ENCODE data around the gene IMP4.
"Not testable (repeated sequence)": the region's sequence is repeated elsewhere in the genome, so short reads cannot be mapped to it uniquely, and the experiment has no call there.

Gene IMP4

GRCh38 chr2:130342533-130343275, at the start of gene IMP4:
Gene IMP4 (plus strand): TSS chr2:130342897. CDS start chr2:130342933, 36 bp downstream.
- peak within 1 kb of the TSS; percentile 87 for H3K4me3 ChIP-seq (ENCODE audit: low read depth, low read length)
- DNase-seq (ENCODE audit: low read depth) = peak; percentile 98

DNA sequence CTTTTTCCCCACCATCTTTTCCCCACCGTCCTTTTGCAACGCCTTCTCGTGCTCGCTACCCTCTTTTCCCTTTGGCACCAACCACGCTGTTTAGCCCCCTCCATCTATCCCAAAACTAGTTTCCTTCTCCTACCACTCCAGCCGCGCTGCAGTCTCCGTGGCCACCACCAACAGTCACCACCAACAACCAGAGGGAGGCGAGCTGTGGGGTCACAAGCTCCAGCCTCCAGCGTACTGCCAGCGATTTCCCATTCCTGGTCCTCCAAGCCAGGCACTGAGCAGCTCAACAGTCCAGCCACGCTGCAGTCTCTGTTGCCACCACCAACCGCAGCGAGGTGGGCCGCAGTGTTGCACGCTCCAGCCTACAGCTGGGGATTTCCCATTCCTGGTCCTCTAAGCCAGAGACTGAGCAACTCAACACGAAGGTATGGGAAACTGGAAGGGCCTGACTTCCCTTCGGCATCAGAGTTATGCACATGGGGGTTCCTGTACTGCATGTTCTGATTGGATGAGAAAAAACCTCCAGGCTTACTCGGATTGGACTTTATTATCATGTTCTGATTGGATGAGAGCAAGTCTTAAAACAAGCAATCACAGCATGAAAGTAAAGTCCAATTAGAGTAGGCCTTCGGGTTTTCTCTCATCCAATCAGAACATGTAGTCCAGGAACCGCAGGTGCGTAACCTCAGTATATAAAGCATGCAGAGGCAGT, 42.3 kb upstream of the IMP4 start:
- no peak for DNase-seq (ENCODE audit: low read depth)
- no peak overlapping the region for H3K4me3 ChIP-seq (ENCODE audit: low read depth, low read length)

DNA sequence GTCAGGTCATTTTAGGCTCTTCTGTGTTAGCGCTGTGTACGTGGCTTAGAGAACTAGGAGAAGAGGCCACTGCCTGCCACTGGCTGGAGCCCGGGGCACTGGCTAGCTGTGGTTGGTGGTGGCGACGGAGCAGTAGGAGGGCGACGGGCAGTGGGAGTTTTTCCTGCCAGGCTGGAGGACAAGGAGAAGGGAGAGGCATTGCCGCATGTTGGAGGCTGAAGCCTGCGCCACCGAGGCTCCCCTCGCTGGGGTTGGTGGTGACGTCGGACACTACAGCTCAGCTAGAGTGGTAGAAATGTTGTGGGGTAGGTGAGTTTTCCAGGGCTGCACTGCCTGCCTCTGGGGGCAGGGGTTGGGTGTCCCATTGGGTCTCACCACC, 41.7 kb upstream of the IMP4 start:
- H3K4me3 ChIP-seq (ENCODE audit: low read depth, low read length) = no peak overlapping the region
- no peak for DNase-seq (ENCODE audit: low read depth)

DNA sequence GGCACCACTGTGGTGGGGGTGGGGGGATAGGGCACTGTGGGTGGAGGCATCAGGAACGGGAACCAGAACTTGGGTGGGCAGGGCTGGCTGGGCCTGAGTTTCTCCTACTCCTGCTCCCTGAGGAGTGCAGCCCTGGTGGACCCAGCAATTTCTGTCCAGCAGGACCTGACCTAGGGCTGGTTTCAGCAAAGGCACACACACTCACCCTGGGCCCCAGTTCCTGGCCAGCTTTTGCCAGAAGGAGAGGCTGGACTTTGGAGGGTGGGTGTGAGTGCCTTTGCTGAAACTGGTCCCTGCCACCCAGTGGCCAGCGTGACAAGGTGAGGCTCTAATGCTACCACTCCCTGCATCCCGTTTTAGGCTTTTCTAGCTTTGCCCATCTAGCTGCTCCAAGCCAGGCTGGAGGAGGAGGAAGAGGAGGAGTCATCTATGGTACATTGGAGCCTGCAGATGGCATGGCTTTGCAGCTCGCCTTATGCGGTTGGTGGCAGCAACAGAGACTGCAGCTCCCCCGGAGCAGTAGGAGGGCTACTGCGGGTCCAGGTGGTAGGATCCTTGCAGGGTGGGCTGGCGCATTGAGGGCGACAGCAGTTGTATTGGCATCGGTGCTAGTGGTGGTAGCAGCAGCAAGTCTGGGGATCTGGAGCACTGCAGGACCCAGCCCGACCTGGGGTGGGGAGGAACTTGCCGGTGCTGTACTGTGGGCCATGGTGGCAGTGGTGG, 40.4 kb upstream of the IMP4 start:
- no peak for DNase-seq (ENCODE audit: low read depth)
- no peak overlapping the region for H3K4me3 ChIP-seq (ENCODE audit: low read depth, low read length)

DNA sequence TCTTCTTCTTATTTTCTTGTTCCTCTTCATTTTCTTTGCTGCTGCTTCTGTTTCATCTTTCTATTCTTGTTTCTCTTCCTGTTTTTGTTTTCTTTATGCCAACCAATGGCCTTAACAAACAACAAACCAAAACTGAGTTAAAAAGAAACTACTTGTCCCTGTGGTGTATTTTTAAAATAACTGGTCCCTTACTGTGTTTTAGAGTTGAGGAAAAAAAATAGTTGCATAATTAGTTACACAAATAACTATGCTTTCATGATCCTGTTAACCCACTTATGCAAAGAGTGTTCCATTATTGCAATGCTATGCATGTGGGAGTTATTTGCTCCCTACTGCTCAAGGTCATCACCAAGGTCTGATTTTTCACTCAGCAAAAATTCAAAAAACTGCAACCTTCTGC, 39.5 kb upstream of the IMP4 start:
- H3K4me3 ChIP-seq (ENCODE audit: low read depth, low read length) = no peak overlapping the region
- no peak for DNase-seq (ENCODE audit: low read depth)

DNA sequence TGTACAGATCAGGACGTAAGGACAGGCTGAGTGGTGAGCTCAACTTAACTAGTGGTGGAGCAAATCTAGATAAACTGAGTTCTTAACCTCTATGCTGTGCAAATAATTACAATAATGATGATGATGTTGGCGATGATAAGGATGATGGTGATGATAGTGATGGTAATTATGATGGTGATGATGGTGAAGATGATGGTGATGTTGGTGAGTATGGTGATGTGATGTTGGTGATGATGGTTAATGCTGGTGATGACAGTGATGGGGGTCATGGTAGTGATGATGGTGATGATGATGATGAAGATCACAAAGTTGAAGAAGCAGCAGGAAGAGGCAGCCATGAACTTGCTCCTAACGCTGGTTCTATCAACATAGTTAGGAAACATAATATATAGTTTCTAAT, 38.0 kb upstream of the IMP4 start:
- no peak for DNase-seq (ENCODE audit: low read depth)
- H3K4me3 ChIP-seq (ENCODE audit: low read depth, low read length) = no peak overlapping the region

DNA sequence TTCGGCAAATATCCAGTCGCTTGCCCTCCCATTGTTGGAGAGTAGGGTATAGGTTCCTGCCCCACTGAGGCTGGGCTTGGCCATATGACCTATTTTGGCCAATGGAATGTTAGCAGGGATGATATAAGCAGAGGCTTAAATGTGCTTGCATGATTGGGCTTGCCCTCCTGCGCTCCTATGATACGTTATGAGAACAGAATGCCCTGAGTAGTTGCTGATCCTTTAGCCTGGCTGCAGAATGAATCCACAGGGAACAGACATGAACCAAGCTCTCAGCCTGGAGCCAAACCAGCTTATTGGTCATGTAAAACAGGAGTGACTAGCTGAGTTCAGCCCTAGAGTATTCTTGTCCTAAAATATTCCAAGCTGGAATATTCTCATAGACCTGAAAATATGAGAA, 34.8 kb upstream of the IMP4 start:
- no peak overlapping the region for H3K4me3 ChIP-seq (ENCODE audit: low read depth, low read length)
- no peak for DNase-seq (ENCODE audit: low read depth)

- DNase-seq (ENCODE audit: low read depth) = no peak
- no peak overlapping the region for H3K4me3 ChIP-seq (ENCODE audit: low read depth, low read length)
Observed at GRCh38 chr2:130310881-130311280, 31.8 kb upstream of the IMP4 start.

DNA sequence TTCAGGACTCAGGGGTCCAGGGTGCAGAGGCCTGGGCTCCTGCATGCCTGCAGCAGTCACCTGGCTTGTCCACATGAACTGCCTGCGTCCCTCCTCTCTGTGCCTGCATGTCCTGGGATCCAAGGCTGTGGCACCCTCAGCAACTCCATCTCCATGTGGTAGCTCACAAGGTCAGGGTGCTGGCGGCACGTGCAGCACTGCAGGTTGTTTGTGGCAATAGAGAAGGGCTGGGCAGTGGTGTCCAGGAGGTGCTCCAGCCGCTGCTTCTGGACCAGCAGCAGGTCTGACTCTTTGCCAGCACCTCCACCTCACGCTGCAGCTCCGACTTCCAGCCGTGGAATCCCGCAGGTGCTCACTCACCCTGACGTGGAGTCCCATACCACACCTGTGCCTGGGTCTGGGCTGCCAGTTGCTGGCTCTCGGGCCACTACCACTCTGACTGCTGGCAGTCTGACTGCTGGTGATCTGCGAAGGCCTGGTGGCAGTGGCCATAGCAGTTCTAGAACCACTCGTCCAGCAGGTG, 28.8 kb upstream of the IMP4 start:
- no peak for DNase-seq (ENCODE audit: low read depth)
- no peak overlapping the region for H3K4me3 ChIP-seq (ENCODE audit: low read depth, low read length)

DNA sequence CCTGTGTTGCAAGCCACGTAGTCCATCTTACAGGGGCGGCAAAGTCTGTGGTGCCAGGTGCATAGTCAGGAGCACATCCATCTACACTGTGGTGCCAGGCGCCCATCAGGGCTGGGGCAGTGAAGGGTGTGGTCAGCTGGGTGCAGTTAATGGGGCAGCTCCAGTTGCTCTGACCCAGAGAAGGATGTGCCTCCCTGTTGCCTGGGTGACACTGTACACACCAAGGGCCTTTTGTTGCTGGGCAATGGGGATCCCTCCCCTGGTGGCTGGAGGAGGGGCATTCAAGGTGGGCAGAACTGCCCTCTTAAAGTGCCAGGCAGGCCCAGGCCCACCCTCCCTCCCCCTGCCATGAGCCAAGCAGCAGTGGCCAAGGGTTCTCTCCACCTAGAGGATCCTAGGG, 28.3 kb upstream of the IMP4 start:
- no peak overlapping the region for H3K4me3 ChIP-seq (ENCODE audit: low read depth, low read length)
- no peak for DNase-seq (ENCODE audit: low read depth)

DNA sequence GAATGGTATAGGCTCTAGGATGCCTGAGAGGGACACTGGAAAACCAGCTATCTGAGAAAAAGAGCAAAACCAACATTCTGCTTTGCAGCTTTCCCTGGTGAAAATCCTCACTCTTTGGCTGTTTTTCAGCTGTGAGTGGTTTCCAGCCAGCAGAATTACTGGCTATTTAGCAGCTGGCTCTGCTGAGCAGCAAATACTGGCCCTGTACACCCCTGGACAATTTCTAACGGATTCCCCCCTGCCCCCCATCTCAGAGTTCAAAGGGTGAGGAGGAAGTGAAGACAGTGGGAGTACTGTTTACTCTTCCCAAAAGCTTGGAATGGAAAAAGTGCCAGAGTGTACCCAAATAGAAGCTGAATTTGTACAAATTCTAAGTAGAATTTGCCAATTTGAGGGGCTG, 26.1 kb upstream of the IMP4 start:
- H3K4me3 ChIP-seq (ENCODE audit: low read depth, low read length) = no peak overlapping the region
- DNase-seq (ENCODE audit: low read depth) = no peak

- DNase-seq (ENCODE audit: low read depth) = no peak
- no peak overlapping the region for H3K4me3 ChIP-seq (ENCODE audit: low read depth, low read length)
Observed at GRCh38 chr2:130318906-130319305, 23.8 kb upstream of the IMP4 start.

- no peak for DNase-seq (ENCODE audit: low read depth)
- no peak overlapping the region for H3K4me3 ChIP-seq (ENCODE audit: low read depth, low read length)
Observed at GRCh38 chr2:130319536-130319935, 23.2 kb upstream of the IMP4 start.

DNA sequence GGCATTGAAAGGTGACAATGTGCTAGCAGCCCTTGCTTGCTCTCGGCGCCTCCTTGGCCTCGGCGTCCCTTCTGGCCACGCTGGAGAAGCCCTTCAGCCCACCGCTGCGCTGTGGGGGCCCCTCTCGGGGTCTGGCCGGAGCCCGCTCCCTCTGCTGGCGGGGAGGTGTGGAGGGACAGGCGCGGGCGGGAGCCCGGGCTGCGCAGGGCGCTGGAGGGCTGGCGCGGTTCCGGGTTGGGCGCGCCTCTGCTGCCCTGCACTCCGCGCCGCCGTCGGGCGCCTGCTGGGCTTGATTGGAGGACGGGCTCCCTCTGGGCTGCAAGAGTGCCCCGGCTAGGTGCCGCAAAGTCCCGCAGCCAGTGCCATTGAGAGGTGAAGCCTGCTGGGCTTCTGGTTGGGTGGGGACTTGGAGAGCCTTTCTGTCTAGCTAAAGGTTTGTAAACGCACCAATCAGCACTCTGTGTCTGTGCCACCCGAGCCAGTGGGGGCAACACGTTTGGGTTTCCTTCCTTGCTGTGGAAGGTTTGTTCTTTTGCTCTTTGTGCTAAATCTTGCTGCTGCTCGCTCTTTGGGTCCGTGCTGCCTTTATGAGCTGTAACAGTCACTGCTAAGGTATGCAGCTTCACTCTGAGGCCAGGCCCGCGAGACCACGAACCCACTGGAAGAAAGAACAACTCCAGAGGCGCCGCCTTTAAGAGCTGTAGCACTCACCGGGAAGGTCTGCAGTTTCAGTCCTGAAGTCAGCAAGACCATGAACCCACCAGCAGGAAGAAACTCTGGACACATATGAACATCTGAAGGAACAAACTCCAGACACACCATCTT, 14.8 kb upstream of the IMP4 start:
- H3K4me3 ChIP-seq (ENCODE audit: low read depth, low read length) = no peak overlapping the region
- peak; percentile 51 for DNase-seq (ENCODE audit: low read depth)

DNA sequence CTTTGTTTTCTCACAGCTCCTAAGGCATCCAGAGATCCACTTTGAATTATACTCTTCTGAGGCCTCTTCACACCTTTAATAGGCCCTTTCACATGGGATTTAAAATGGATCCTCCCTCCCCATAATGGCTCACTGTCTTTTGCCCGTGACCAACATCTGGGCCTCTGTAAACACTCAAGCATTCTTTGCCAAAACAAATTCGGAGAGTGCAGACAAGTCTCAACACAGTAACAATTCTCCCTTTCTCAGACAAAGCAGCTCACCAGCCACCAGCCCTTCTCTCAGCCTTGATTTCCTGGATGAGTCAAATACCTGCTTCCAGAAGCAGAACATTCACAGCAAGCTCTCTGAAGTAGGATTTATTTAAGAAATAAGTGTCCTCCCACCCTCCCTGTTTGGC, 14.0 kb upstream of the IMP4 start:
- no peak overlapping the region for H3K4me3 ChIP-seq (ENCODE audit: low read depth, low read length)
- DNase-seq (ENCODE audit: low read depth) = no peak

- no peak overlapping the region for H3K4me3 ChIP-seq (ENCODE audit: low read depth, low read length)
- DNase-seq (ENCODE audit: low read depth) = peak; percentile 53
Observed at GRCh38 chr2:130332271-130333073, 10.2 kb upstream of the IMP4 start.

DNA sequence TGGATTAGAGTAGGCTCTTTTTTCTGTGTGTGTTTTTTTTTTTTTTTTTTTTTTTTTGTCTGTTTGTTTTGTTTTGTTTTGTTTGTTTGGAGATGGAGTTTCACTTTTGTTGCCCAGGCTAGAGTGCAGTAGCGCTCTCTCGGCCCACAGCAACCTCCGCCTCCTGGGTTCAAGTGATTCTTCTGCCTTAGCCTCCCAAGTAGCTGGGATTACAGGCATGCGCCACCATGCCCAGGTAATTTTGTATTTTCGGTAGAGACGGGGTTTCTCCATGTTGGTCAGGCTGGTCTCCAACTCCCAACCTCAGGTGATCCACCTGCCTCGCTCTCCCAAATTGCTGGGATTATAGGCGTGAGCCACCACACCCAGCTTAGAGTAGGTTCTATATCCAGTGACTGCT, 9.4 kb upstream of the IMP4 start:
- not testable (repeated sequence) for DNase-seq (ENCODE audit: low read depth); H3K4me3 ChIP-seq (ENCODE audit: low read depth, low read length)

DNA sequence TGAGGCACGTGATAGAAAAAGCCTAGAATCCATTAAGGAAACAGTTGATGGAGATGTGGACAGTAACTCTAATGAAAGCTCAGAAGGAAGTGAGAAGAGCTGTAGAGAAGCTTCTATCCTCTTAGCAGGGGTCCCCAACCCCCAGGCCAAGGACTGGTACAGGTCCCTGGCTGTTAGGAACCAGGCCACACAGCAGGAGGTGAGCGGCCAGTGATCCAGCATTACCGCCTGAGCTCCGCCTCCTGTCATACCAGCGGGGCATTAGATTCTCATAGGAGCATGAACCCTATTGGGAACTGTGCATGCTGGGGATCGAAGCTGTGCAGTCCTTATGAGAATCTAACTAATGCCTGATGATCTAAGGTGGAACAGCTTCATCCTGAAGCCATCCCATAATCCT, 8.7 kb upstream of the IMP4 start:
- H3K4me3 ChIP-seq (ENCODE audit: low read depth, low read length) = no peak overlapping the region
- DNase-seq (ENCODE audit: low read depth) = no peak

DNA sequence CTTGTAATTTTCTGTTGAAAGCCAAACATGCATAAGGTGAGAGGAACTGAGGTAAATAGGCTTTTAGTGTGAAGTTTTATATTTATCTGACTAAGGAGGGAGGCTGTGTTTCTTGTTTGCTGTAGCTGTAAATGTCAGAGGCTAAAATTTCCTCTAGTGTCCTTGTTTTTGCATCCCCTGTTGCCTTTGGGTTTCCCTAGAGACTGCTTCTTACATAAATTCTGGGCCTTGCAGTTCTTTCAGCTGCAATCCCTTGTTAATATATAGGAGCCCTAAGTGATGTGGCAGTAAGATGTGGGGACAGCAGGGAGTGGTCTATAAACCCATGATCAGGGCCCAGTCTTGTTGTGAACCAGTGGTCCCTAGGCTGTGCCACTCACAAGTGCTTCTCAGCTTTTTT, 7.5 kb upstream of the IMP4 start:
- no peak for DNase-seq (ENCODE audit: low read depth)
- H3K4me3 ChIP-seq (ENCODE audit: low read depth, low read length) = no peak overlapping the region
